Measurements from ENCODE around the gene STOM. TPM values are rescaled to one million over a fixed set of nuclear protein-coding genes. Genes with fewer than 3 reads are reported as not detected.

STOM gene
- total RNA-seq, 1 experiment from 2014 or later = 22.4 TPM

- no peak overlapping the region for H3K9ac ChIP-seq (ENCODE audit: low read length)
- H3K36me3 ChIP-seq (ENCODE audit: control insufficient read depth in 1 of 2, insufficient read depth in 2 of 2, low read length in 2 of 2) = no peaks in the 10 kb centered on the region
- CTCF ChIA-PET = interaction anchor here (0.6 to 4.7 kb wide), 12 partner anchors 14 to 644 kb away, joined by 3 to 42 read pairs (median 5); no protein-coding TSS in a partner anchor
- peaks cover 0 to 3% of the 10 kb centered on the region in 2 experiments; a peak in 1 of 4 replicates for H3K4me1 ChIP-seq (ENCODE audit: control insufficient read depth in 1 of 2, insufficient read depth in 2 of 2, low read length in 2 of 2)
- no peak overlapping the region for H3K4me3 ChIP-seq (replicated peaks in 1 of 2; ENCODE audit: low read depth in 1 of 2, low read length in 2 of 2)
- DNase-seq (ENCODE audit: low read depth, low spot score) = peak; percentile 74
- no TSS peak for BruUV-seq (replicated peaks)
- no peaks in the 10 kb centered on the region for H3K9me3 ChIP-seq (ENCODE audit: control insufficient read depth in 1 of 2, insufficient read depth in 1 of 2, low read depth in 1 of 2, low read length in 2 of 2)
- peak overlapping the region; percentile 53 for H3K4me2 ChIP-seq (ENCODE audit: low read length)
- peak overlapping the region; percentile 89 for H2AFZ ChIP-seq (ENCODE audit: low read depth, low read length, poor library complexity, severe bottlenecking)
- H3K9me2 ChIP-seq (ENCODE audit: insufficient read depth) = no peaks in the 10 kb centered on the region
- H3K27me3 ChIP-seq (ENCODE audit: insufficient read depth, low read length) = no peaks in the 10 kb centered on the region
- H3K79me2 ChIP-seq (ENCODE audit: insufficient read depth, low read length) = no peaks in the 10 kb centered on the region
- POLR2A ChIA-PET = no interaction called here
- no peaks in the 10 kb centered on the region for H4K20me1 ChIP-seq (ENCODE audit: insufficient read depth)
- RAD21 ChIA-PET (ENCODE audit: low non-redundant PET in 1 of 2, low total read pairs in 2 of 2, uncharacterized antibody in 2 of 2, unreplicated experiment in 2 of 2) = interaction anchor here (0.7 to 1.5 kb wide), 4 partner anchors 80 to 187 kb away, joined by 3 to 9 read pairs (median 4); no protein-coding TSS in a partner anchor
- peak; percentile 84 for ATAC-seq
- no peak overlapping the region for H3K27ac ChIP-seq (ENCODE audit: low read depth, low read length)
- intact Hi-C loops (cut with micrococcal nuclease) = loop anchor here (1.0 to 2.0 kb wide), 5 partner anchors 80 to 643 kb away; no protein-coding TSS in a partner anchor
- TF ChIP-seq CTCF (IDR thresholded peaks at IDR 0.05 in 2 of 3, conservative IDR thresholded peaks at IDR 0.05 in 1 of 3; ENCODE audit: borderline replicate concordance in 1 of 3, insufficient read depth in 1 of 3, low read depth in 2 of 3, low read length in 2 of 3) (peak; percentile 41 to 93 (median 73)), SP1 (IDR thresholded peaks at IDR 0.05; ENCODE audit: low read depth) (no peak), YY1 (IDR thresholded peaks at IDR 0.05; ENCODE audit: extremely low read depth, insufficient replicate concordance, low read depth, low read length) (no peak), REST (IDR thresholded peaks at IDR 0.05; ENCODE audit: low read depth) (no peak), EZH2 (IDR thresholded peaks at IDR 0.05) (no peak), SIN3A (IDR thresholded peaks at IDR 0.05; ENCODE audit: low read depth) (peak; percentile 32; the same call in 1 of the 2 replicates), CBX3 (IDR thresholded peaks at IDR 0.05; ENCODE audit: low read depth) (peak; percentile 24; the same call in 1 of the 2 replicates), POLR2AphosphoS5 (IDR thresholded peaks at IDR 0.05; ENCODE audit: low read depth, low read length) (no peak), ZFX (IDR thresholded peaks at IDR 0.05) (no peak), ELF1 (IDR thresholded peaks at IDR 0.05; ENCODE audit: borderline replicate concordance, low read depth) (no peak), RAD21 (IDR thresholded peaks at IDR 0.05; ENCODE audit: low read depth) (peak; percentile 91), EGR1 (IDR thresholded peaks at IDR 0.05; ENCODE audit: low read depth) (no peak), TCF7L2 (IDR thresholded peaks at IDR 0.05; ENCODE audit: borderline replicate concordance, extremely low read depth, insufficient read depth, insufficient read length) (no peak), POLR2A (IDR thresholded peaks at IDR 0.05; ENCODE audit: borderline replicate concordance, extremely low read depth, insufficient read depth, insufficient read length) (no peak), MAX (IDR thresholded peaks at IDR 0.05) (no peak), ATF3 (IDR thresholded peaks at IDR 0.05) (no peak), EZH2phosphoT487 (IDR thresholded peaks at IDR 0.05; ENCODE audit: borderline replicate concordance) (no peak), CEBPB (IDR thresholded peaks at IDR 0.05; ENCODE audit: low read depth) (0 out of 2 replicates have a peak, but pooled peaks have one; percentile 28), JUND (IDR thresholded peaks at IDR 0.05) (0 out of 2 replicates have a peak, but pooled peaks have one; percentile 12), FOSL1 (IDR thresholded peaks at IDR 0.05; ENCODE audit: low read depth) (no peak), ZNF274 (IDR thresholded peaks at IDR 0.05; ENCODE audit: low read depth, low read length) (no peak)
These were observed 30.0 kb upstream of the STOM start for GRCh38 chr9:121399883-121400607.

Measured in HCT116 (cell line).